Measurements from ENCODE around the gene FKBP11. TPM values are rescaled to one million over a fixed set of nuclear protein-coding genes. Genes with fewer than 3 reads are reported as not detected.

The FKBP11 gene
- polyA plus RNA-seq, 1 donor from 2014 or later, result 24.9 TPM

- H2AFZ ChIP-seq (ENCODE audit: low read depth, low read length), result no peak overlapping the region
- H3K9ac ChIP-seq (ENCODE audit: low read length), result no peak overlapping the region
- H3K9me2 ChIP-seq (ENCODE audit: insufficient read depth, low read length), result no peaks in the 10 kb centered on the region
- no peaks in the 10 kb centered on the region for H3K9me3 ChIP-seq (ENCODE audit: low read length)
- H3K27me3 ChIP-seq (ENCODE audit: insufficient read depth, low read depth, low read length), result no peaks in the 10 kb centered on the region
- peaks cover 4% of the 10 kb centered on the region for H3K36me3 ChIP-seq (ENCODE audit: insufficient read depth, low read length)
- peak; percentile 83 for TF ChIP-seq RAD21 (conservative IDR thresholded peaks at IDR 0.05)
- peak; percentile 17 for TF ChIP-seq MXI1 (conservative IDR thresholded peaks at IDR 0.05; ENCODE audit: poor library complexity, severe bottlenecking)
- TF ChIP-seq POLR2AphosphoS5 (IDR thresholded peaks at IDR 0.05), result no peak
- peak; percentile 91 for TF ChIP-seq SMC3 (conservative IDR thresholded peaks at IDR 0.05; ENCODE audit: poor library complexity)
- TF ChIP-seq CTCF (IDR thresholded peaks at IDR 0.05; ENCODE audit: poor library complexity, severe bottlenecking), result peak; percentile 91
- no peak for TF ChIP-seq EP300 (conservative IDR thresholded peaks at IDR 0.05; ENCODE audit: poor library complexity, severe bottlenecking)
- TF ChIP-seq EZH2 (IDR thresholded peaks at IDR 0.05; ENCODE audit: borderline replicate concordance, insufficient read depth, low read length, poor library complexity, severe bottlenecking), result no peak
- H3K79me2 ChIP-seq (replicated peaks; ENCODE audit: insufficient read depth, low read length), result no peaks in the 10 kb centered on the region
- H3K4me3 ChIP-seq (ENCODE audit: low read length), result no peak overlapping the region
- H3K27ac ChIP-seq (ENCODE audit: low read length), result no peak overlapping the region
- H3F3A ChIP-seq (ENCODE audit: insufficient read depth, low read length, poor library complexity, severe bottlenecking), result no peaks in the 10 kb centered on the region
- H3K4me2 ChIP-seq (ENCODE audit: low read length), result no peak overlapping the region
- H4K20me1 ChIP-seq (ENCODE audit: insufficient read depth), result no peaks in the 10 kb centered on the region
Observed at GRCh38 chr12:48936379-48936979, 11.2 kb upstream of the FKBP11 start.

- Histone ChIP-seq H3K9ac (ENCODE audit: low read length) (no peak overlapping the region), H3K4me2 (ENCODE audit: low read length) (no peak overlapping the region), H3K36me3 (ENCODE audit: insufficient read depth, low read length) (peaks cover 7% of the 10 kb centered on the region), H3K9me3 (ENCODE audit: low read length) (no peaks in the 10 kb centered on the region), H3K9me2 (ENCODE audit: insufficient read depth, low read length) (no peaks in the 10 kb centered on the region), H3K27ac (ENCODE audit: low read length) (no peak overlapping the region), H3F3A (ENCODE audit: insufficient read depth, low read length, poor library complexity, severe bottlenecking) (no peaks in the 10 kb centered on the region), H3K27me3 (ENCODE audit: insufficient read depth, low read depth, low read length) (no peaks in the 10 kb centered on the region), H3K79me2 (replicated peaks; ENCODE audit: insufficient read depth, low read length) (no peaks in the 10 kb centered on the region), H2AFZ (ENCODE audit: low read depth, low read length) (no peak overlapping the region), H4K20me1 (ENCODE audit: insufficient read depth) (no peaks in the 10 kb centered on the region), H3K4me3 (ENCODE audit: low read length) (no peak overlapping the region)
- TF ChIP-seq RAD21 (conservative IDR thresholded peaks at IDR 0.05) (peak; percentile 25), EP300 (conservative IDR thresholded peaks at IDR 0.05; ENCODE audit: poor library complexity, severe bottlenecking) (no peak), TAF1 (IDR thresholded peaks at IDR 0.05; ENCODE audit: low read depth) (no peak), REST (IDR thresholded peaks at IDR 0.05; ENCODE audit: borderline replicate concordance) (no peak), POLR2AphosphoS5 (IDR thresholded peaks at IDR 0.05) (no peak), CTCF (IDR thresholded peaks at IDR 0.05; ENCODE audit: poor library complexity, severe bottlenecking) (peak; percentile 26)
Observed at GRCh38 chr12:48934312-48934706, 9.0 kb upstream of the FKBP11 start.

Data from neural cell (in vitro differentiated cells).